BJ (cell line): ENCODE data around the gene NXPE3. TPM values are rescaled to one million over a fixed set of nuclear protein-coding genes. Genes with fewer than 3 reads are reported as not detected.

ENCODE experiments used
- CTCF ChIA-PET: fragments of 350-600 bp; formaldehyde crosslinking; extraction: SDS; loops from one replicate; lab custom pipeline; 2021; ENCODE audit warnings: antibody characterized with exemption, inconsistent platforms; lab: Yijun Ruan, JAX
- POLR2A ChIA-PET: fragments of 300-600 bp; sonication (Branson Sonifier 250); formaldehyde crosslinking; extraction: SDS; loops from one replicate; lab custom pipeline; 2021; ENCODE audit warnings: antibody characterized with exemption; lab: Charles Lee
- DNase-seq: peaks from one replicate; pipeline ENCODE4 v3.0.0-alpha.2; 2011; ENCODE audit warnings: low read depth
- H3K27me3 ChIP-seq: 2 replicates; pipeline ENCODE4 v1.6.0; 2011; ENCODE audit warnings: low read length; ENCODE audit not compliant: control insufficient read depth, insufficient read depth
- H3K36me3 ChIP-seq: 2 replicates; pipeline ENCODE4 v1.5.1; 2011; ENCODE audit warnings: low read length; ENCODE audit not compliant: control insufficient read depth, insufficient read depth
- H3K4me3 ChIP-seq: 2 replicates; pipeline ENCODE4 v1.5.1; 2011; ENCODE audit warnings: low read depth, mild to moderate bottlenecking, control low read depth, low read length
- polyA plus RNA-seq: library from polyadenylated mRNA; depleted of rRNA; stranded (reverse); fragments of >200 nt; gene quantifications from 2 replicates; pipeline ENCODE4 v1.2.3, GENCODE V29; 2011
- TF ChIP-seq, protein P1 (sequence below): IDR thresholded peaks from 2 replicates; pipeline ENCODE4 v1.5.1; 2011; ENCODE audit warnings: low read depth, mild to moderate bottlenecking, control low read depth, inconsistent platforms, low read length, moderate library complexity; ENCODE audit not compliant: insufficient read depth

Gene NXPE3
- polyA plus RNA-seq, 1 experiment, result 30.3 TPM

DNA sequence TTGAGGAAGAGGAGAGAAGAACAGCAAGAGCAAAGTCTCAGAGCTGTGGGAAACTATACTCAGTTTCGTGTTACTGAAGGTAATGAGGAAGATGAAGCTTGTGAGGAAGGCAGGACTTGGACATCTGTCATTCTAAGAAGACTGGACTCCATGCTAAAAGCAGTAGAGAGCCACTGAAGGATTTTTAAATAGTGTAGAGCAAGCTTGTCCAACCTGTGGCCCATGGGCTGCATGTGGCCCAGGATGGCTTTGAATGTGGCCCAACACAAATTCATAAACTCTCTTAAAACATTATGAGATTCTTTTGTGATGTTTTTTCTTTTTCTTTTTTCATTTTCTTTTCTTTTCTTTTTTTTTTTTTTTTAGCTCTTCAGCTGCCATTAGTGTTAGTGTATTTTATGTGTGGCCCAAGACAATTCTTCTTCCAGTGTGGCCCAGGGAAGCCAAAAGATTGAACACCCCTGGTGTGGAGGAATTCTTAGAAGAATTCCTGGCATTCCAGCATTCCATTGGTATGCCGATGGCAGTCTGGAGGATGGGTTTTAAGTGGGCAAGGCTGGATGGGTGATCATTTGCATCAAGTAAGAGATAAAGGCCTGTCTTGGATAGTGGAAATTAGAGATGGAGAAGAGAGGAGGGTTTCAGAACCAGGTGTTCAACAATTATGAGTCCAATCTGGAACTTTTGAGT is 63.4 kb downstream of the NXPE3 start:
- DNase-seq, result no peak
- Histone ChIP-seq H3K36me3 (no peaks in the 10 kb centered on the region), H3K27me3 (no peaks in the 10 kb centered on the region), H3K4me3 (no peak overlapping the region)
- CTCF ChIA-PET, result interaction anchor here (0.6 to 0.7 kb wide), 2 partner anchors 20 to 386 kb away, joined by 3 read pairs; no protein-coding TSS in a partner anchor
- TF ChIP-seq, protein P1, sequence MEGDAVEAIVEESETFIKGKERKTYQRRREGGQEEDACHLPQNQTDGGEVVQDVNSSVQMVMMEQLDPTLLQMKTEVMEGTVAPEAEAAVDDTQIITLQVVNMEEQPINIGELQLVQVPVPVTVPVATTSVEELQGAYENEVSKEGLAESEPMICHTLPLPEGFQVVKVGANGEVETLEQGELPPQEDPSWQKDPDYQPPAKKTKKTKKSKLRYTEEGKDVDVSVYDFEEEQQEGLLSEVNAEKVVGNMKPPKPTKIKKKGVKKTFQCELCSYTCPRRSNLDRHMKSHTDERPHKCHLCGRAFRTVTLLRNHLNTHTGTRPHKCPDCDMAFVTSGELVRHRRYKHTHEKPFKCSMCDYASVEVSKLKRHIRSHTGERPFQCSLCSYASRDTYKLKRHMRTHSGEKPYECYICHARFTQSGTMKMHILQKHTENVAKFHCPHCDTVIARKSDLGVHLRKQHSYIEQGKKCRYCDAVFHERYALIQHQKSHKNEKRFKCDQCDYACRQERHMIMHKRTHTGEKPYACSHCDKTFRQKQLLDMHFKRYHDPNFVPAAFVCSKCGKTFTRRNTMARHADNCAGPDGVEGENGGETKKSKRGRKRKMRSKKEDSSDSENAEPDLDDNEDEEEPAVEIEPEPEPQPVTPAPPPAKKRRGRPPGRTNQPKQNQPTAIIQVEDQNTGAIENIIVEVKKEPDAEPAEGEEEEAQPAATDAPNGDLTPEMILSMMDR, result no peak
- POLR2A ChIA-PET, result interaction anchor here (0.6 kb wide), 3 partner anchors 9 to 337 kb away, joined by 3 to 7 read pairs (median 4); no protein-coding TSS in a partner anchor

DNA sequence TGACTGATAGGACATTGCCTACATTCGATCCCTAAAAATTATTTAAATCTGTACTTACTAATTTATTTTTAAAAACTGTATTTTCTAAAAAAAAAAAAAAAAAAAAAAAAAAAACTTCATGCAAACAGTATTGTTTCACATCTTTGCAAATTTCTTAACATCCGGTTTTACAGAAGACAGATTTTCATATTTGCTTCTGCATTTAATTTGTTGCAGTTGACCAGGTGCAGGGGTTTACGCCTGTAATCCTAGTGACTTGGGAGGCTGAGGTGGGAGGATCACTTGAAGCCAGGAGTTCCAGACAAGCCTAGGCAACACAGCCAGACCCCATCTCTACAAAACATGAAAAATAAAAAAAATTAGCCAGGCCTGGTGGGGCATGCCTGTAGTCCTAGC is 63.9 kb downstream of the NXPE3 start:
- ChIA-PET POLR2A (interaction anchor here (0.6 kb wide), 3 partner anchors 10 to 337 kb away, joined by 3 to 7 read pairs (median 4); no protein-coding TSS in a partner anchor), CTCF (no interaction called here)
- H3K27me3 ChIP-seq, result no peaks in the 10 kb centered on the region
- DNase-seq, result no peak
- H3K36me3 ChIP-seq, result no peaks in the 10 kb centered on the region
- no peak overlapping the region for H3K4me3 ChIP-seq
- TF ChIP-seq, protein P1, result no peak

DNA sequence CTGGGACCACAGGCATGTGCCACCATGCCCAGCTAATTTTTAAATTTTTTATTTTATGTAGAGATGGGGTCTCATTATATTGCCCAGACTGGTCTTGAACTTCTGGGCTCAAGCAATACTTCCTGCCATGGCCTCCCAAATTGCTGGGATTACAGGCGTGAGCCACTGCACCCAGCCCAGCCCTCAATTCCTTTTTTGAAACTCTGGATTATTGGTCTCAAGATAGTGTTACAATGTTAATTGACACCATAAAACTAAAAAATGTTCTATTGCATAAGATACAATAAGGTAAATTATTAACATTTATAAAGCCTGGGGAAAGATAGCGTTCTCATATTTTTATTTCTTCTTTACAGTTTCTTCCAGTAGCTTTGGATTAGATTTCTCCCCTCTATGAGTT is 66.4 kb downstream of the NXPE3 start:
- H3K36me3 ChIP-seq, result no peaks in the 10 kb centered on the region
- TF ChIP-seq, protein P1, result no peak
- CTCF ChIA-PET, result interaction anchor here (0.6 to 1.5 kb wide), 4 partner anchors 11 to 384 kb away, joined by 3 to 4 read pairs (median 4); no protein-coding TSS in a partner anchor
- POLR2A ChIA-PET, result no interaction called here
- H3K4me3 ChIP-seq, result no peak overlapping the region
- no peak for DNase-seq
- no peaks in the 10 kb centered on the region for H3K27me3 ChIP-seq

DNA sequence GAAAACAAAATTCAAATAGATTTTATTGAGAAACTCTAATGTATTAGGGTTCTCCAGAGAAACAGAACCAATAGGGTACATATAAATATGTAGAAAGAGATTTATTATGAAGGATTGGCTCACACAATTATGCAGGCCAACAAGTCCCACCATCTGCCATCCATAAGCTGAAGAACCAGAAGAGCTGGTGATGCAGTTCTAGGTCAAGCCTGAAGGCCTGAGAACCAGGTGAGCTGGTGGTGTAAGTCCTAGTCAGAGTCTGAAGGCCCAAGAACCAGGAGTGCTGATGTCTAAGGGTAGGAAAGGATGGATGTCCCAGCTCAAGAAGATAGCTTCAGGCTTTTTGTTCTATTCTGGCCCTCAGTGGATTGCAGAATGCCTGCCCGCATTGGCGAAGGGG is 67.7 kb downstream of the NXPE3 start:
- TF ChIP-seq, protein P1, result no peak
- DNase-seq, result no peak
- ChIA-PET CTCF (interaction anchor here (1.0 kb wide), 1 partner anchor 20 kb away, joined by 3 read pairs; no protein-coding TSS in a partner anchor), POLR2A (no interaction called here)
- Histone ChIP-seq H3K27me3 (no peaks in the 10 kb centered on the region), H3K36me3 (no peaks in the 10 kb centered on the region), H3K4me3 (no peak overlapping the region)

DNA sequence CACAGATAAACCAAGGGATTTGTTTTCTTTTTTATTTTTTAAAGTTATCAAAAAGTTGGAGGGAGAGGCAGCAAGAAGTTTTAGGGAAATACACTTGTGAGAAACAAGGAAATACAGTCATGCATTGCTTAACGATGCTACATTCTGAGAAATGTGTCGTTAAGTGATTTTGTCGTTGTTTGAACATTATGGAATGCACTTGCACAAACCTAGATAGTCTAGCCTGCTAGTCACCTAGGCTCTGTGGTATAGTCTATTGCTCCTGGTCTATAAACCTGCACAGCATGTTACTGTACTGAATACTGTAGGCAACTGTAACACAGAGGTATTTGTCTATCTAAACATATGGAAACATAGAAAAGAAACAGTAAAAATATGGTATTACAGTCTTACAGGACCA is 68.3 kb downstream of the NXPE3 start:
- ChIA-PET CTCF (interaction anchor here (1.0 kb wide), 1 partner anchor 20 kb away, joined by 3 read pairs; no protein-coding TSS in a partner anchor), POLR2A (interaction anchor here (0.7 kb wide), 1 partner anchor 377 kb away, joined by 5 read pairs; no protein-coding TSS in a partner anchor)
- DNase-seq, result no peak
- TF ChIP-seq, protein P1, result no peak
- no peaks in the 10 kb centered on the region for H3K27me3 ChIP-seq
- no peak overlapping the region for H3K4me3 ChIP-seq
- H3K36me3 ChIP-seq, result peaks cover 1% of the 10 kb centered on the region; the same call in 1 of the 2 replicates
